ENCODE data around the gene IARS1. TPM values are rescaled to one million over a fixed set of nuclear protein-coding genes. Genes with fewer than 3 reads are reported as not detected.

IARS1 gene
- total RNA-seq, 1 experiment from 2014 or later, result 220 TPM

DNA sequence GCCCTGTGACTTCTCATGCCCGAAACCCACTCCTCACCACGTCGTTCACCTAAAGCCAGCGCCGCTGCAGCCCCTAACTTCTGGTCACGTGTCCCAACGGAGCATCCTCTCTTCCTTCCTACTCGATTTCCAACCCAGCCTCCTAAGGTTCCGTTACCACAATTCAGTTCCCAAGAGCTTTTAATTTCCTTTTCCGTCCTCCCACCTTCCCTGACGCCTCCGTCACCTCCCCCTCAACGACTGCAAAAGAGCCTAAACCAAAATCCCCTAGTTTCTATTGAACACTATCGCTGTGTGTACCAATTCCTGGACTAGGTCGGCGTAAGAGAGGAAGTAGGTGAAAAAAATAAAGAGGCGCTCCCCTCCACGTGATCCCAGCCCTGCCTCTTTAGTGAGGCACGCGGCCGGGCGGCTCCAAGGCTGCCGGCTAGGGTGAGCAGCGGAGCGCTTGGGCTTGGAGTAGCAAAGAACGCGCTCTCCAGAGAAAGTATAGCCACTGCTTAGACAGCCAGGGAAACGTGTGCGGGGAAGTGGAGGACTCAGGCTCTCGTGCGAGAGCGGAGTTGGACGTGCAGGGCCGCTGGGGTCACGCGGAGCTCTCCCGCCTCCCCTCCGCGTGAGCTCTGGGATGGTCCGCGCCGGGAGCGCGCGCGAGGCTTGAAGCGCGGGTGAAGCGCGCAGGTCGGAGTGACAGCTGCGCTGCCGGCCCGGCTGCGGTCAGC is 31.9 kb upstream of the IARS1 start, which contains the start of the genes CENPP and NOL8 (continued):
- TF ChIP-seq, protein P1, sequence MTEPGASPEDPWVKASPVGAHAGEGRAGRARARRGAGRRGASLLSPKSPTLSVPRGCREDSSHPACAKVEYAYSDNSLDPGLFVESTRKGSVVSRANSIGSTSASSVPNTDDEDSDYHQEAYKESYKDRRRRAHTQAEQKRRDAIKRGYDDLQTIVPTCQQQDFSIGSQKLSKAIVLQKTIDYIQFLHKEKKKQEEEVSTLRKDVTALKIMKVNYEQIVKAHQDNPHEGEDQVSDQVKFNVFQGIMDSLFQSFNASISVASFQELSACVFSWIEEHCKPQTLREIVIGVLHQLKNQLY (CRISPR knock-in tag; IDR thresholded peaks at IDR 0.05), result no peak
- TF ChIP-seq ZNF219 (CRISPR knock-in tag; IDR thresholded peaks at IDR 0.05; ENCODE audit: borderline replicate concordance) (no peak), JUN (CRISPR knock-in tag; IDR thresholded peaks at IDR 0.05) (no peak), GTF2I (CRISPR knock-in tag; conservative IDR thresholded peaks at IDR 0.05) (no peak), NFATC4 (CRISPR knock-in tag; IDR thresholded peaks at IDR 0.05) (no peak), FOXP1 (CRISPR knock-in tag; IDR thresholded peaks at IDR 0.05; ENCODE audit: borderline replicate concordance) (peak; percentile 96), EMX1 (CRISPR knock-in tag; IDR thresholded peaks at IDR 0.05) (no peak), NFE2L1 (CRISPR knock-in tag; IDR thresholded peaks at IDR 0.05) (no peak; the same call in 1 of the 2 replicates), ZNF232 (CRISPR knock-in tag; IDR thresholded peaks at IDR 0.05) (0 out of 2 replicates have a peak, but pooled peaks have one; percentile 21), ATF1 (CRISPR knock-in tag; IDR thresholded peaks at IDR 0.05) (no peak), GRHL2 (CRISPR knock-in tag; IDR thresholded peaks at IDR 0.05; ENCODE audit: insufficient replicate concordance, severe bottlenecking) (no peak), OVOL2 (CRISPR knock-in tag; IDR thresholded peaks at IDR 0.05; ENCODE audit: borderline replicate concordance) (no peak), CREM (CRISPR knock-in tag; IDR thresholded peaks at IDR 0.05) (peak; percentile 53; the same call in 1 of the 2 replicates), ZNF138 (CRISPR knock-in tag; conservative IDR thresholded peaks at IDR 0.05) (no peak)
- TF ChIP-seq, protein P2, sequence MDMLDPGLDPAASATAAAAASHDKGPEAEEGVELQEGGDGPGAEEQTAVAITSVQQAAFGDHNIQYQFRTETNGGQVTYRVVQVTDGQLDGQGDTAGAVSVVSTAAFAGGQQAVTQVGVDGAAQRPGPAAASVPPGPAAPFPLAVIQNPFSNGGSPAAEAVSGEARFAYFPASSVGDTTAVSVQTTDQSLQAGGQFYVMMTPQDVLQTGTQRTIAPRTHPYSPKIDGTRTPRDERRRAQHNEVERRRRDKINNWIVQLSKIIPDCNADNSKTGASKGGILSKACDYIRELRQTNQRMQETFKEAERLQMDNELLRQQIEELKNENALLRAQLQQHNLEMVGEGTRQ (CRISPR knock-in tag; IDR thresholded peaks at IDR 0.05), result peak; percentile 97
- TF ChIP-seq, protein P3, sequence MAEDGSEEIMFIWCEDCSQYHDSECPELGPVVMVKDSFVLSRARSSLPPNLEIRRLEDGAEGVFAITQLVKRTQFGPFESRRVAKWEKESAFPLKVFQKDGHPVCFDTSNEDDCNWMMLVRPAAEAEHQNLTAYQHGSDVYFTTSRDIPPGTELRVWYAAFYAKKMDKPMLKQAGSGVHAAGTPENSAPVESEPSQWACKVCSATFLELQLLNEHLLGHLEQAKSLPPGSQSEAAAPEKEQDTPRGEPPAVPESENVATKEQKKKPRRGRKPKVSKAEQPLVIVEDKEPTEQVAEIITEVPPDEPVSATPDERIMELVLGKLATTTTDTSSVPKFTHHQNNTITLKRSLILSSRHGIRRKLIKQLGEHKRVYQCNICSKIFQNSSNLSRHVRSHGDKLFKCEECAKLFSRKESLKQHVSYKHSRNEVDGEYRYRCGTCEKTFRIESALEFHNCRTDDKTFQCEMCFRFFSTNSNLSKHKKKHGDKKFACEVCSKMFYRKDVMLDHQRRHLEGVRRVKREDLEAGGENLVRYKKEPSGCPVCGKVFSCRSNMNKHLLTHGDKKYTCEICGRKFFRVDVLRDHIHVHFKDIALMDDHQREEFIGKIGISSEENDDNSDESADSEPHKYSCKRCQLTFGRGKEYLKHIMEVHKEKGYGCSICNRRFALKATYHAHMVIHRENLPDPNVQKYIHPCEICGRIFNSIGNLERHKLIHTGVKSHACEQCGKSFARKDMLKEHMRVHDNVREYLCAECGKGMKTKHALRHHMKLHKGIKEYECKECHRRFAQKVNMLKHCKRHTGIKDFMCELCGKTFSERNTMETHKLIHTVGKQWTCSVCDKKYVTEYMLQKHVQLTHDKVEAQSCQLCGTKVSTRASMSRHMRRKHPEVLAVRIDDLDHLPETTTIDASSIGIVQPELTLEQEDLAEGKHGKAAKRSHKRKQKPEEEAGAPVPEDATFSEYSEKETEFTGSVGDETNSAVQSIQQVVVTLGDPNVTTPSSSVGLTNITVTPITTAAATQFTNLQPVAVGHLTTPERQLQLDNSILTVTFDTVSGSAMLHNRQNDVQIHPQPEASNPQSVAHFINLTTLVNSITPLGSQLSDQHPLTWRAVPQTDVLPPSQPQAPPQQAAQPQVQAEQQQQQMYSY (CRISPR knock-in tag; IDR thresholded peaks at IDR 0.05), result no peak
- TF ChIP-seq, protein P4, sequence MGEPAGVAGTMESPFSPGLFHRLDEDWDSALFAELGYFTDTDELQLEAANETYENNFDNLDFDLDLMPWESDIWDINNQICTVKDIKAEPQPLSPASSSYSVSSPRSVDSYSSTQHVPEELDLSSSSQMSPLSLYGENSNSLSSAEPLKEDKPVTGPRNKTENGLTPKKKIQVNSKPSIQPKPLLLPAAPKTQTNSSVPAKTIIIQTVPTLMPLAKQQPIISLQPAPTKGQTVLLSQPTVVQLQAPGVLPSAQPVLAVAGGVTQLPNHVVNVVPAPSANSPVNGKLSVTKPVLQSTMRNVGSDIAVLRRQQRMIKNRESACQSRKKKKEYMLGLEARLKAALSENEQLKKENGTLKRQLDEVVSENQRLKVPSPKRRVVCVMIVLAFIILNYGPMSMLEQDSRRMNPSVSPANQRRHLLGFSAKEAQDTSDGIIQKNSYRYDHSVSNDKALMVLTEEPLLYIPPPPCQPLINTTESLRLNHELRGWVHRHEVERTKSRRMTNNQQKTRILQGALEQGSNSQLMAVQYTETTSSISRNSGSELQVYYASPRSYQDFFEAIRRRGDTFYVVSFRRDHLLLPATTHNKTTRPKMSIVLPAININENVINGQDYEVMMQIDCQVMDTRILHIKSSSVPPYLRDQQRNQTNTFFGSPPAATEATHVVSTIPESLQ (CRISPR knock-in tag; IDR thresholded peaks at IDR 0.05), result no peak
- TF ChIP-seq, protein P5, sequence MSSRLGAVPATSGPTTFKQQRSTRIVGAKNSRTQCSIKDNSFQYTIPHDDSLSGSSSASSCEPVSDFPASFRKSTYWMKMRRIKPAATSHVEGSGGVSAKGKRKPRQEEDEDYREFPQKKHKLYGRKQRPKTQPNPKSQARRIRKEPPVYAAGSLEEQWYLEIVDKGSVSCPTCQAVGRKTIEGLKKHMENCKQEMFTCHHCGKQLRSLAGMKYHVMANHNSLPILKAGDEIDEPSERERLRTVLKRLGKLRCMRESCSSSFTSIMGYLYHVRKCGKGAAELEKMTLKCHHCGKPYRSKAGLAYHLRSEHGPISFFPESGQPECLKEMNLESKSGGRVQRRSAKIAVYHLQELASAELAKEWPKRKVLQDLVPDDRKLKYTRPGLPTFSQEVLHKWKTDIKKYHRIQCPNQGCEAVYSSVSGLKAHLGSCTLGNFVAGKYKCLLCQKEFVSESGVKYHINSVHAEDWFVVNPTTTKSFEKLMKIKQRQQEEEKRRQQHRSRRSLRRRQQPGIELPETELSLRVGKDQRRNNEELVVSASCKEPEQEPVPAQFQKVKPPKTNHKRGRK (CRISPR knock-in tag; IDR thresholded peaks at IDR 0.05; ENCODE audit: borderline replicate concordance), result no peak
- TF ChIP-seq, protein P6, sequence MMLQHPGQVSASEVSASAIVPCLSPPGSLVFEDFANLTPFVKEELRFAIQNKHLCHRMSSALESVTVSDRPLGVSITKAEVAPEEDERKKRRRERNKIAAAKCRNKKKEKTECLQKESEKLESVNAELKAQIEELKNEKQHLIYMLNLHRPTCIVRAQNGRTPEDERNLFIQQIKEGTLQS (CRISPR knock-in tag; conservative IDR thresholded peaks at IDR 0.05), result no peak
- TF ChIP-seq, protein P7, sequence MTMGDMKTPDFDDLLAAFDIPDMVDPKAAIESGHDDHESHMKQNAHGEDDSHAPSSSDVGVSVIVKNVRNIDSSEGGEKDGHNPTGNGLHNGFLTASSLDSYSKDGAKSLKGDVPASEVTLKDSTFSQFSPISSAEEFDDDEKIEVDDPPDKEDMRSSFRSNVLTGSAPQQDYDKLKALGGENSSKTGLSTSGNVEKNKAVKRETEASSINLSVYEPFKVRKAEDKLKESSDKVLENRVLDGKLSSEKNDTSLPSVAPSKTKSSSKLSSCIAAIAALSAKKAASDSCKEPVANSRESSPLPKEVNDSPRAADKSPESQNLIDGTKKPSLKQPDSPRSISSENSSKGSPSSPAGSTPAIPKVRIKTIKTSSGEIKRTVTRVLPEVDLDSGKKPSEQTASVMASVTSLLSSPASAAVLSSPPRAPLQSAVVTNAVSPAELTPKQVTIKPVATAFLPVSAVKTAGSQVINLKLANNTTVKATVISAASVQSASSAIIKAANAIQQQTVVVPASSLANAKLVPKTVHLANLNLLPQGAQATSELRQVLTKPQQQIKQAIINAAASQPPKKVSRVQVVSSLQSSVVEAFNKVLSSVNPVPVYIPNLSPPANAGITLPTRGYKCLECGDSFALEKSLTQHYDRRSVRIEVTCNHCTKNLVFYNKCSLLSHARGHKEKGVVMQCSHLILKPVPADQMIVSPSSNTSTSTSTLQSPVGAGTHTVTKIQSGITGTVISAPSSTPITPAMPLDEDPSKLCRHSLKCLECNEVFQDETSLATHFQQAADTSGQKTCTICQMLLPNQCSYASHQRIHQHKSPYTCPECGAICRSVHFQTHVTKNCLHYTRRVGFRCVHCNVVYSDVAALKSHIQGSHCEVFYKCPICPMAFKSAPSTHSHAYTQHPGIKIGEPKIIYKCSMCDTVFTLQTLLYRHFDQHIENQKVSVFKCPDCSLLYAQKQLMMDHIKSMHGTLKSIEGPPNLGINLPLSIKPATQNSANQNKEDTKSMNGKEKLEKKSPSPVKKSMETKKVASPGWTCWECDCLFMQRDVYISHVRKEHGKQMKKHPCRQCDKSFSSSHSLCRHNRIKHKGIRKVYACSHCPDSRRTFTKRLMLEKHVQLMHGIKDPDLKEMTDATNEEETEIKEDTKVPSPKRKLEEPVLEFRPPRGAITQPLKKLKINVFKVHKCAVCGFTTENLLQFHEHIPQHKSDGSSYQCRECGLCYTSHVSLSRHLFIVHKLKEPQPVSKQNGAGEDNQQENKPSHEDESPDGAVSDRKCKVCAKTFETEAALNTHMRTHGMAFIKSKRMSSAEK (CRISPR knock-in tag; IDR thresholded peaks at IDR 0.05; ENCODE audit: borderline replicate concordance), result no peak
- TF ChIP-seq, protein P8, sequence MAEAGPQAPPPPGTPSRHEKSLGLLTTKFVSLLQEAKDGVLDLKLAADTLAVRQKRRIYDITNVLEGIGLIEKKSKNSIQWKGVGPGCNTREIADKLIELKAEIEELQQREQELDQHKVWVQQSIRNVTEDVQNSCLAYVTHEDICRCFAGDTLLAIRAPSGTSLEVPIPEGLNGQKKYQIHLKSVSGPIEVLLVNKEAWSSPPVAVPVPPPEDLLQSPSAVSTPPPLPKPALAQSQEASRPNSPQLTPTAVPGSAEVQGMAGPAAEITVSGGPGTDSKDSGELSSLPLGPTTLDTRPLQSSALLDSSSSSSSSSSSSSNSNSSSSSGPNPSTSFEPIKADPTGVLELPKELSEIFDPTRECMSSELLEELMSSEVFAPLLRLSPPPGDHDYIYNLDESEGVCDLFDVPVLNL (CRISPR knock-in tag; IDR thresholded peaks at IDR 0.05; ENCODE audit: borderline replicate concordance, low read depth), result peak; percentile 95
- TF ChIP-seq, protein P9, sequence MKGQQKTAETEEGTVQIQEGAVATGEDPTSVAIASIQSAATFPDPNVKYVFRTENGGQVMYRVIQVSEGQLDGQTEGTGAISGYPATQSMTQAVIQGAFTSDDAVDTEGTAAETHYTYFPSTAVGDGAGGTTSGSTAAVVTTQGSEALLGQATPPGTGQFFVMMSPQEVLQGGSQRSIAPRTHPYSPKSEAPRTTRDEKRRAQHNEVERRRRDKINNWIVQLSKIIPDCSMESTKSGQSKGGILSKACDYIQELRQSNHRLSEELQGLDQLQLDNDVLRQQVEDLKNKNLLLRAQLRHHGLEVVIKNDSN (CRISPR knock-in tag; IDR thresholded peaks at IDR 0.05), result peak; percentile 98

Measured in WTC11 (cell line).